Measurements from ENCODE around the gene FAM229B.

GRCh38 chr6:112044856-112045255 lies 42.5 kb upstream of the FAM229B start:
- TF ChIP-seq, protein P1, sequence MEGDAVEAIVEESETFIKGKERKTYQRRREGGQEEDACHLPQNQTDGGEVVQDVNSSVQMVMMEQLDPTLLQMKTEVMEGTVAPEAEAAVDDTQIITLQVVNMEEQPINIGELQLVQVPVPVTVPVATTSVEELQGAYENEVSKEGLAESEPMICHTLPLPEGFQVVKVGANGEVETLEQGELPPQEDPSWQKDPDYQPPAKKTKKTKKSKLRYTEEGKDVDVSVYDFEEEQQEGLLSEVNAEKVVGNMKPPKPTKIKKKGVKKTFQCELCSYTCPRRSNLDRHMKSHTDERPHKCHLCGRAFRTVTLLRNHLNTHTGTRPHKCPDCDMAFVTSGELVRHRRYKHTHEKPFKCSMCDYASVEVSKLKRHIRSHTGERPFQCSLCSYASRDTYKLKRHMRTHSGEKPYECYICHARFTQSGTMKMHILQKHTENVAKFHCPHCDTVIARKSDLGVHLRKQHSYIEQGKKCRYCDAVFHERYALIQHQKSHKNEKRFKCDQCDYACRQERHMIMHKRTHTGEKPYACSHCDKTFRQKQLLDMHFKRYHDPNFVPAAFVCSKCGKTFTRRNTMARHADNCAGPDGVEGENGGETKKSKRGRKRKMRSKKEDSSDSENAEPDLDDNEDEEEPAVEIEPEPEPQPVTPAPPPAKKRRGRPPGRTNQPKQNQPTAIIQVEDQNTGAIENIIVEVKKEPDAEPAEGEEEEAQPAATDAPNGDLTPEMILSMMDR (IDR thresholded peaks at IDR 0.05), result no peak
- TF ChIP-seq EP300 (IDR thresholded peaks at IDR 0.05) (no peak), POLR2A (IDR thresholded peaks at IDR 0.05; ENCODE audit: low read depth) (no peak), POLR2AphosphoS5 (IDR thresholded peaks at IDR 0.05) (peak in 1 of 2 donors; percentile 21)
